Duodenal mucosa (tissue), 2 donors: ENCODE results near the gene MTRF1L.
"Not testable (repeated sequence)": the region's sequence is repeated elsewhere in the genome, so short reads cannot be mapped to it uniquely, and the experiment has no call there.

ENCODE experiments used
- H3K27ac ChIP-seq: one replicate; pipeline ENCODE4 v1.7.0; 2013; ENCODE audit warnings: low read depth, low read length
- H3K27me3 ChIP-seq, 2 donors: one replicate each; pipeline ENCODE4 v1.7.0; 2013; ENCODE audit warnings: low read length in 2 of 2, control low read depth in 1 of 2; ENCODE audit not compliant: insufficient read depth in 2 of 2, control insufficient read depth in 1 of 2
- H3K36me3 ChIP-seq, 2 donors: one replicate each; pipeline ENCODE4 v1.7.0; 2013; ENCODE audit warnings: low read length in 2 of 2, control low read depth in 1 of 2; ENCODE audit not compliant: insufficient read depth in 2 of 2, control insufficient read depth in 1 of 2
- H3K4me1 ChIP-seq, 2 donors: one replicate each; pipeline ENCODE4 v1.7.0; 2013; ENCODE audit warnings: low read length in 2 of 2, control low read depth in 1 of 2; ENCODE audit not compliant: insufficient read depth in 2 of 2, control insufficient read depth in 1 of 2
- H3K4me3 ChIP-seq, 2 donors: one replicate each; pipeline ENCODE4 v1.7.0; 2013; ENCODE audit warnings: low read length in 2 of 2, low read depth in 1 of 2
- H3K9ac ChIP-seq, 2 donors: one replicate each; pipeline ENCODE4 v1.7.0; 2013; ENCODE audit warnings: low read length in 2 of 2, low read depth in 1 of 2
- H3K9me3 ChIP-seq, 2 donors: one replicate each; pipeline ENCODE4 v1.7.0; 2013; ENCODE audit warnings: low read length in 2 of 2, control low read depth in 1 of 2; ENCODE audit not compliant: control insufficient read depth in 1 of 2

The MTRF1L gene

GRCh38 chr6:152977556-152977955 lies 25.0 kb downstream of the MTRF1L start:
- Histone ChIP-seq H3K4me3 (no peak overlapping the region), H3K9me3 (no peaks in the 10 kb centered on the region), H3K9ac (no peak overlapping the region), H3K36me3 (peaks cover 6 to 25% of the 10 kb centered on the region in 2 donors), H3K4me1 (peaks cover 14 to 32% of the 10 kb centered on the region in 2 donors), H3K27me3 (no peaks in the 10 kb centered on the region), H3K27ac (no peak overlapping the region)

GRCh38 chr6:152976749-152977148 lies 25.8 kb downstream of the MTRF1L start:
- Histone ChIP-seq H3K9ac (no peak overlapping the region), H3K9me3 (no peaks in the 10 kb centered on the region), H3K4me3 (no peak overlapping the region), H3K4me1 (peaks cover 9 to 27% of the 10 kb centered on the region in 2 donors), H3K27me3 (no peaks in the 10 kb centered on the region), H3K36me3 (peaks cover 6 to 32% of the 10 kb centered on the region in 2 donors), H3K27ac (no peak overlapping the region)

- Histone ChIP-seq H3K27ac (no peak overlapping the region), H3K4me1 (peaks cover under 1 to 19% of the 10 kb centered on the region in 2 donors)
Measured at GRCh38 chr6:152975204-152975915, 27.1 kb downstream of the MTRF1L start.

GRCh38 chr6:152973916-152974315 lies 28.6 kb downstream of the MTRF1L start:
- Histone ChIP-seq H3K36me3 (peaks cover 13 to 47% of the 10 kb centered on the region in 2 donors), H3K4me3 (no peak overlapping the region), H3K27ac (no peak overlapping the region), H3K27me3 (no peaks in the 10 kb centered on the region), H3K4me1 (peaks cover 0 to 16% of the 10 kb centered on the region in 2 donors), H3K9me3 (peaks cover 0 to 3% of the 10 kb centered on the region in 2 donors), H3K9ac (no peak overlapping the region)

More at GRCh38 chr6:152975204-152975915, 27.1 kb downstream of the MTRF1L start:
- Histone ChIP-seq H3K36me3 (peaks cover 6 to 41% of the 10 kb centered on the region in 2 donors), H3K4me3 (peak overlapping the region in 1 of 2 donors; percentile 20), H3K9ac (no peak overlapping the region), H3K9me3 (no peaks in the 10 kb centered on the region), H3K27me3 (no peaks in the 10 kb centered on the region)

- no peak overlapping the region for H3K9ac ChIP-seq
- no peak overlapping the region for H3K27ac ChIP-seq
- no peaks in the 10 kb centered on the region for H3K27me3 ChIP-seq
- H3K4me1 ChIP-seq = peaks cover 0 to 3% of the 10 kb centered on the region in 2 donors
- H3K9me3 ChIP-seq = peaks cover 0 to 3% of the 10 kb centered on the region in 2 donors
- H3K36me3 ChIP-seq = peaks cover 7 to 35% of the 10 kb centered on the region in 2 donors
- no peak overlapping the region for H3K4me3 ChIP-seq
Measured at GRCh38 chr6:152969688-152970418, 32.7 kb downstream of the MTRF1L start.

GRCh38 chr6:152966168-152966894 lies 36.2 kb downstream of the MTRF1L start:
- not testable (repeated sequence) for H3K27ac ChIP-seq, H3K9me3 ChIP-seq, H3K9ac ChIP-seq, H3K4me1 ChIP-seq, H3K27me3 ChIP-seq, H3K4me3 ChIP-seq
- peaks cover 7 to 11% of the 10 kb centered on the region in 2 donors for H3K36me3 ChIP-seq

GRCh38 chr6:152959333-152959732 lies 43.2 kb downstream of the MTRF1L start:
- no peaks in the 10 kb centered on the region for H3K27me3 ChIP-seq
- no peaks in the 10 kb centered on the region for H3K9me3 ChIP-seq
- H3K4me3 ChIP-seq = no peak overlapping the region
- H3K27ac ChIP-seq = no peak overlapping the region
- H3K4me1 ChIP-seq = no peaks in the 10 kb centered on the region
- no peak overlapping the region for H3K9ac ChIP-seq
- H3K36me3 ChIP-seq = no peaks in the 10 kb centered on the region

GRCh38 chr6:152957796-152958195 lies 44.7 kb downstream of the MTRF1L start:
- Histone ChIP-seq H3K4me3 (no peak overlapping the region), H3K36me3 (no peaks in the 10 kb centered on the region), H3K27ac (no peak overlapping the region), H3K27me3 (no peaks in the 10 kb centered on the region), H3K4me1 (no peaks in the 10 kb centered on the region), H3K9me3 (no peaks in the 10 kb centered on the region), H3K9ac (no peak overlapping the region)

GRCh38 chr6:152954443-152954842 lies 48.1 kb downstream of the MTRF1L start:
- no peak overlapping the region for H3K4me3 ChIP-seq
- no peak overlapping the region for H3K27ac ChIP-seq
- H3K36me3 ChIP-seq = no peaks in the 10 kb centered on the region
- H3K27me3 ChIP-seq = no peaks in the 10 kb centered on the region
- no peak overlapping the region for H3K9ac ChIP-seq
- H3K9me3 ChIP-seq = no peaks in the 10 kb centered on the region
- no peaks in the 10 kb centered on the region for H3K4me1 ChIP-seq
